ENCODE data around the gene PPP1R11. TPM values are rescaled to one million over a fixed set of nuclear protein-coding genes. Genes with fewer than 3 reads are reported as not detected.
A peak's percentile ranks its signal among the peaks of the same experiment; 100 is the strongest.

PPP1R11 gene
- total and polyA plus RNA-seq, 2 of the 13 experiments (the other 11 are each of a cell fraction or from before 2014, with no cell fraction given) = 32.1 to 58.9 TPM

DNA sequence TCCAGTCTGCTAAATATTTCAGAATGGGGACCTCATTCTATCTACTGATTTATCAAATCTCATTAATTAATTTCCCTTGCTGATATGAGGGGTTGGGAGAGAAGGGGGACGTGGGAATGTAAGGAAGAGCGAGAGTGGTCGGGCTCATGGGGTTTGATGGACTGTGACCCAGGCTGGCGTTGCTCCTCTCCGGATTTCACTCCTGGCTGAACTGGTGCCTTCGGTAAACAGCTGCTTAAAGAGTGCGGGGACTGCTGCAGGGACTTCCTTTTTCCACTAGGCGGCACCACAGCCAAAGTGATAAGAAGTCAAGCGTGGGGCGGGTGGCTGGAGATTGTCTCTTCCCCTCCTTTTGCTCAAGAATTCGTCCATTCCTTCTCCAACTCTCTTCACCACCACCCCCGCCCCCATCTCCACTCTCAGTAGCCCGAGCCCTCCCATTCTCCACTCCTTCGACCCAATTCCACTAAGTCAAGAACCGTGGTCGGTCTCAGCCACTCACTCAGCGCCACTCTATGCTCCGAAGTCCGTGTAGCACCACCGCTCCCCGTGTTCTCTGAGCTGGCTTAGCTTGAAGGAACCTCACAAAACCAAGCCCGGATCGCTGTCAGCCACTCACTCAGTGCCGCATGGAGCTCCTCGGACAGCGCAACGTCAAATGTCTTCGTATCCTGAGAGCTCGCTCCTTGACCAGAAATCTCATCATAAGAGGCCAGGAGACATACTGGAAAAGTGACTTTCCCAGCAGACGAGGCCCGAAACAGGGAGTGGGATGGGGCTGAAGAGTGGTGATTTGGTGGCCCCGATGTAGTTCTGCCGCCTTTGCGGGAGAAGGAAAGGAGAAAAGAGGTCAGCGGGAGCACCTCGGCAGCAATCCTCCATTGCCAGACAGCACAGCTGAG is 36.2 kb downstream of the PPP1R11 start (continued):
- TF ChIP-seq, protein P1, sequence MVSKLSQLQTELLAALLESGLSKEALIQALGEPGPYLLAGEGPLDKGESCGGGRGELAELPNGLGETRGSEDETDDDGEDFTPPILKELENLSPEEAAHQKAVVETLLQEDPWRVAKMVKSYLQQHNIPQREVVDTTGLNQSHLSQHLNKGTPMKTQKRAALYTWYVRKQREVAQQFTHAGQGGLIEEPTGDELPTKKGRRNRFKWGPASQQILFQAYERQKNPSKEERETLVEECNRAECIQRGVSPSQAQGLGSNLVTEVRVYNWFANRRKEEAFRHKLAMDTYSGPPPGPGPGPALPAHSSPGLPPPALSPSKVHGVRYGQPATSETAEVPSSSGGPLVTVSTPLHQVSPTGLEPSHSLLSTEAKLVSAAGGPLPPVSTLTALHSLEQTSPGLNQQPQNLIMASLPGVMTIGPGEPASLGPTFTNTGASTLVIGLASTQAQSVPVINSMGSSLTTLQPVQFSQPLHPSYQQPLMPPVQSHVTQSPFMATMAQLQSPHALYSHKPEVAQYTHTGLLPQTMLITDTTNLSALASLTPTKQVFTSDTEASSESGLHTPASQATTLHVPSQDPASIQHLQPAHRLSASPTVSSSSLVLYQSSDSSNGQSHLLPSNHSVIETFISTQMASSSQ (IDR thresholded peaks at IDR 0.05; ENCODE audit: low read depth) = no peak
- TF ChIP-seq, protein P1 (CRISPR knock-in tag; IDR thresholded peaks at IDR 0.05; ENCODE audit: borderline replicate concordance) = no peak
- TF ChIP-seq, protein P2, sequence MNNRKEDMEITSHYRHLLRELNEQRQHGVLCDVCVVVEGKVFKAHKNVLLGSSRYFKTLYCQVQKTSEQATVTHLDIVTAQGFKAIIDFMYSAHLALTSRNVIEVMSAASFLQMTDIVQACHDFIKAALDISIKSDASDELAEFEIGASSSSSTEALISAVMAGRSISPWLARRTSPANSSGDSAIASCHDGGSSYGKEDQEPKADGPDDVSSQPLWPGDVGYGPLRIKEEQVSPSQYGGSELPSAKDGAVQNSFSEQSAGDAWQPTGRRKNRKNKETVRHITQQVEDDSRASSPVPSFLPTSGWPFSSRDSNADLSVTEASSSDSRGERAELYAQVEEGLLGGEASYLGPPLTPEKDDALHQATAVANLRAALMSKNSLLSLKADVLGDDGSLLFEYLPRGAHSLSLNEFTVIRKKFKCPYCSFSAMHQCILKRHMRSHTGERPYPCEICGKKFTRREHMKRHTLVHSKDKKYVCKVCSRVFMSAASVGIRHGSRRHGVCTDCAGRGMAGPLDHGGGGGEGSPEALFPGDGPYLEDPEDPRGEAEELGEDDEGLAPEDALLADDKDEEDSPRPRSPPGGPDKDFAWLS (CRISPR knock-in tag; IDR thresholded peaks at IDR 0.05; ENCODE audit: borderline replicate concordance) = no peak
- peak; percentile 76; the same call in 1 of the 2 replicates for TF ChIP-seq YEATS2 (CRISPR knock-in tag; IDR thresholded peaks at IDR 0.05; ENCODE audit: borderline replicate concordance)
- TF ChIP-seq ATM (IDR thresholded peaks at IDR 0.05; ENCODE audit: borderline replicate concordance) = no peak
- no peak for TF ChIP-seq ZBTB1 (CRISPR knock-in tag; IDR thresholded peaks at IDR 0.05; ENCODE audit: borderline replicate concordance)
- TF ChIP-seq SOX13 (IDR thresholded peaks at IDR 0.05) = no peak
- TF ChIP-seq SOX13 (CRISPR knock-in tag; conservative IDR thresholded peaks at IDR 0.05 in 1 of 2, IDR thresholded peaks at IDR 0.05 in 1 of 2) = no peak
- TF ChIP-seq NR2F6 (IDR thresholded peaks at IDR 0.05) = no peak
- no peak for TF ChIP-seq NR2F6 (CRISPR knock-in tag; IDR thresholded peaks at IDR 0.05)
- no peak for TF ChIP-seq ZNF670 (CRISPR knock-in tag; IDR thresholded peaks at IDR 0.05; ENCODE audit: borderline replicate concordance)
- TF ChIP-seq HCFC1 (IDR thresholded peaks at IDR 0.05; ENCODE audit: low read depth, low read length) = no peak
- no peak for TF ChIP-seq TCF7 (IDR thresholded peaks at IDR 0.05; ENCODE audit: low read depth)
- TF ChIP-seq RXRA (CRISPR knock-in tag; IDR thresholded peaks at IDR 0.05) = no peak; the same call in 1 of the 2 replicates
- TF ChIP-seq, protein P3, sequence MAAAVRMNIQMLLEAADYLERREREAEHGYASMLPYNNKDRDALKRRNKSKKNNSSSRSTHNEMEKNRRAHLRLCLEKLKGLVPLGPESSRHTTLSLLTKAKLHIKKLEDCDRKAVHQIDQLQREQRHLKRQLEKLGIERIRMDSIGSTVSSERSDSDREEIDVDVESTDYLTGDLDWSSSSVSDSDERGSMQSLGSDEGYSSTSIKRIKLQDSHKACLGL (CRISPR knock-in tag; IDR thresholded peaks at IDR 0.05) = 0 out of 2 replicates have a peak, but pooled peaks have one; percentile 47
- TF ChIP-seq, protein P4, sequence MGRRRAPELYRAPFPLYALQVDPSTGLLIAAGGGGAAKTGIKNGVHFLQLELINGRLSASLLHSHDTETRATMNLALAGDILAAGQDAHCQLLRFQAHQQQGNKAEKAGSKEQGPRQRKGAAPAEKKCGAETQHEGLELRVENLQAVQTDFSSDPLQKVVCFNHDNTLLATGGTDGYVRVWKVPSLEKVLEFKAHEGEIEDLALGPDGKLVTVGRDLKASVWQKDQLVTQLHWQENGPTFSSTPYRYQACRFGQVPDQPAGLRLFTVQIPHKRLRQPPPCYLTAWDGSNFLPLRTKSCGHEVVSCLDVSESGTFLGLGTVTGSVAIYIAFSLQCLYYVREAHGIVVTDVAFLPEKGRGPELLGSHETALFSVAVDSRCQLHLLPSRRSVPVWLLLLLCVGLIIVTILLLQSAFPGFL (CRISPR knock-in tag; IDR thresholded peaks at IDR 0.05) = no peak
- 0 out of 2 replicates have a peak, but pooled peaks have one; percentile 52 for TF ChIP-seq ZMAT3 (CRISPR knock-in tag; conservative IDR thresholded peaks at IDR 0.05)
- TF ChIP-seq NFE2L2 (IDR thresholded peaks at IDR 0.05; ENCODE audit: low read length) = no peak
- TF ChIP-seq ATAD3A (CRISPR knock-in tag; IDR thresholded peaks at IDR 0.05) = no peak
- TF ChIP-seq DNMT3B (CRISPR knock-in tag; conservative IDR thresholded peaks at IDR 0.05) = no peak
- no peak for TF ChIP-seq SRF (IDR thresholded peaks at IDR 0.05; ENCODE audit: low read depth, low read length)
- TF ChIP-seq SIX1 (CRISPR knock-in tag; IDR thresholded peaks at IDR 0.05; ENCODE audit: borderline replicate concordance) = no peak
- peak; percentile 57; the same call in 1 of the 2 replicates for TF ChIP-seq HOXA3 (CRISPR knock-in tag; IDR thresholded peaks at IDR 0.05)
- no peak for TF ChIP-seq MTF2 (CRISPR knock-in tag; IDR thresholded peaks at IDR 0.05; ENCODE audit: borderline replicate concordance)
- no peak for TF ChIP-seq ADNP (CRISPR knock-in tag; IDR thresholded peaks at IDR 0.05)
